GM12873 (cell line): ENCODE results near the gene MACF1.

ENCODE experiments used
- CTCF ChIP-seq: IDR thresholded peaks from 2 replicates; pipeline ENCODE4 v1.5.1; 2012; ENCODE audit warnings: low read depth, mild to moderate bottlenecking, moderate library complexity, low read length, control low read depth; ENCODE audit not compliant: insufficient read depth; ENCODE audit errors: missing control alignments

The MACF1 gene

DNA sequence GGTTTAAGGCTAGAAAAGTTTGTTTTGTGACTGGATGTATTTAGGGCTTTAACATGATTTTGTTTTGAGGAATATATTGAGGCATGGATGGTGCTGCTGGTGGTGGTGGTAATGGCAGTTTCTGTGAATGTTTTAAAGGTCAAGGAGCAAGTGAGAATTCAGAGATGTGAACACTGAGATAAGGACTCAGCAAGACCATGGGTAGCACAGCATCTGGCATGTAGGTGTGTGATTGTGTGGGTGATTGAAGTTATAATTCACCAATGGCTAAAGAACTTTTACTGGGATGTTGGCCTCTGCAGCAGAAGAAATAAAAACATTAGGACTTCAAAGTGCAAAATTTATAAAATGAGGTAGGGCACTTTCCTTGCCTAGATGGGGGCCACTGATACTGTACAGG lies 65.9 kb downstream of the MACF1 start:
- no peak for TF ChIP-seq CTCF

DNA sequence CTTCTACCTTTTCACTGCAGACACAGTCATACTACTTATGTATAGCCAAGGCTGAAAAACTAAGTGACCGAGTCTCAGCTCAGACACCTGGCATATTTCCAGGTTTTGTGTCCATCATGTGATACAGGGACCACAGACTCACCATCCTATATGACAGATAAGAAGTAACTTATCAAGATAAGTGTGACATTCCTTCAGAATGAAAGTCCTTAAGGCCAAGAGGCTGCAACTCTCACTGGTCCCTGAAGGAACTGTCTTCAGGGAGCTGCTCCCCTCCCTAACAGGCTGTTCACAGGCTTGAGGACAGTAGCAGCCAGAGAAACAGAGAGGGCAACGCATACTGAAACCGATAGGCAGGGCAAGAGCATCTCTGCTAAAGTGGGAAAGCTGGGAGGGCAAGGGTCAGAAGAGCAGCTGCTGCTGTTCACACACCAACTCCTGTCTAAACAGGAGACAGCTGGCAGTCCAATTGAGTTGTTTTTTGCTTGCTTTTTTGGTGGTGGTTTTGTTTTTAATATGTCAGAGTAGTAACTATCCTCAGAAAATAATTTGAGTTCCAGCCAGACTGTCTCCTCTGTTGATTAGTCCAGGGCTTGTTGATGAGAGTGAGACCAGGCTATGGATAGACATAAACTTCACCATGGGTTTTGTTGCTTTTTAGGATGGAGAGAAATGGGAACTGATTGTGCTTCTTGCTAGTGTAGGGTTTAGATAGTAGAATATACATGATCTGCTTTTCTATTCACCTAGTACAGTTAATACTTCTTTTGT lies 67.7 kb downstream of the MACF1 start:
- TF ChIP-seq CTCF: no peak

GRCh38 chr1:39272798-39273469 lies 68.4 kb downstream of the MACF1 start:
- TF ChIP-seq CTCF: no peak

DNA sequence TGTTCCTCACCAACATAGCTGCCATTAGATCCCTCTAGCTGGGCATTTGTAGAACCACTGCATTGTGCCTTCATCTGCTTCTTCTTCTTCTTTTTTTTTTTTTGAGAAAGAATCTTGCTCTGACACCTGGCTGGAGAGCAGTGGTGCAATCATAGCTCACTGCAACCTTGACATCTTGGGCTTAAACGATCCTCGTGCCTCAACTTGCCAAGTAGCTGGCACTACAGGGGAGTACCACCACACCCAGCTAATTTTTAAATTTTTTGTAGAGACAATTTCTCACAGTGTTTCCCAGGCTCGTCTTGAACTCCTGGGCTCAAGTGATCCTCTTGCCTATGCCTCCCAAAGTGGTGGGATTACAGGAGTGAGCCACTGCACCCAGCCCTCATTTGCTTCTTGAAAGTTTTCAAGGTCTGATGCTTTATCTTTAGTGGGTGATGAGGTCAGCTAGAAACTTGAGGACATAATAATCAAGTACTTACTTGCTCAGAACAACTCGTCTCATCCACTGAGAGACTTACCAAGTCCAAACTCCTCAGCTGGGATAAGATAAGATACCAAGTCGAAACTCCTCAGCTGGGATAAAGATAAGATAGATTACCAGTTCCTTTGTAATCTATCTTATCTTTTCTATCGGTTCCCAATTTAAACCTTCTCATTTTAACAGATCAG lies 71.5 kb downstream of the MACF1 start:
- no peak for TF ChIP-seq CTCF

GRCh38 chr1:39277879-39278278 lies 73.4 kb downstream of the MACF1 start:
- no peak for TF ChIP-seq CTCF

DNA sequence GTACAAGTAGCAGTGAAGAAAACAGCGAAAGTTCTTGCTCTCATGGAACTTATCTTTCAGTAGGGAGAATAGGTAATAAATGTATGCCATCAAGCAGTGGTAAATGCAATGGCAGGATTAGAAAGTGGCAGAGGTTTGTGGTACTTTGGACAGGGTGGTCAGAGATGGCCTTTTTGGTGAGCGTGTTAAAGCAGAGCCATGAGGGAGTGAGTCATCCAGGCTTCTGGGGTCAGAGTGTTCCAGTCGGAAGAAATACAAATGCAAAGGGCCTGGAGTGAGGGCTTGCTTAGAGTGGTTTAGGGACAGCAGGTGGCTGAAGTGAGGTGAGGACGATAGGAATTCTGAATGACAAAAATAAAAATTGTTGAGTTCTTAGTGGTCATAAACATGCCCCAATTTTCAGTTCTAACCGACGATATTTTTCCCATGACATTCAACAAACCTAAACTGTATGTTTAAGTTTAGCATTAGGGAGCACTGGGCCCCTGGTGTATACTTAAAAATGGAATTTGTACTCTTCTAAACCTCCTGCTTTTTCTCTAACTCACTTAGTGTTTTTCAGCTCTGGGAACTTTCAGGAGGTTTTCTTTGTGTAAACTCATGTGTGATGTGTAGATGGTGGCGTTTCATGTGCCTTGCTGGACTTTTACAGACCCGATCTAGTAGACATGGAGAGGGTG lies 78.2 kb downstream of the MACF1 start:
- no peak for TF ChIP-seq CTCF

GRCh38 chr1:39283858-39284257 lies 79.4 kb downstream of the MACF1 start:
- TF ChIP-seq CTCF: no peak
